ENCODE measurements around the gene ZNF441. TPM values are rescaled to one million over a fixed set of nuclear protein-coding genes. Genes with fewer than 3 reads are reported as not detected.
"Not testable (repeated sequence)": the region's sequence is repeated elsewhere in the genome, so short reads cannot be mapped to it uniquely, and the experiment has no call there.

Gene ZNF441
- total and polyA plus RNA-seq, 2 donors: 7.4 to 37.7 TPM

DNA sequence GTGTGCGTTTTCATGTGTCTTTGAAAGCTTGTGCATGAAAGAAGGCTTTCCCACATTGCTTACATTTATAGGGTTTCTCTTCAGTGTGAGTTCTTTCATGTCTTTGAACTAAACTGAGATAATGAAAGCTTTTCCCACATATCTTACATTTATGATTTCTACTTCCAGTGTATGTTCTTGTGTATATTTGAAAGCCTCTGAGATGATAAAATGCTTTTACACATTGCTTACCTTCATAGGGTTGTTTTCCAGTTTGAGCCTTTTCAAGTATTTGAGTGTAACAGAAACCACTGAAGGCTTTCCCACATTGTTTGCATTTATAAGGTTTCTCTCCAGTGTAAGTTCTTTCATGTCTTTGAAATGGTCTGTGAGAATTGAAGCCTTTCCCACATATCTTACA, 9.8 kb upstream of the ZNF441 start:
- Histone ChIP-seq H3K4me1 (ENCODE audit: insufficient read depth) (no peaks in the 10 kb centered on the region), H3K27ac (ENCODE audit: low read depth) (no peak overlapping the region), H3K36me3 (ENCODE audit: insufficient read depth) (no peaks in the 10 kb centered on the region), H3K4me3 (ENCODE audit: low read depth, low read length) (no peak overlapping the region)
- WGBS: 73% methylated on average over 1 of the region's 1 CpG
- DNase-seq (ENCODE audit: extremely low spot score): no peak

DNA sequence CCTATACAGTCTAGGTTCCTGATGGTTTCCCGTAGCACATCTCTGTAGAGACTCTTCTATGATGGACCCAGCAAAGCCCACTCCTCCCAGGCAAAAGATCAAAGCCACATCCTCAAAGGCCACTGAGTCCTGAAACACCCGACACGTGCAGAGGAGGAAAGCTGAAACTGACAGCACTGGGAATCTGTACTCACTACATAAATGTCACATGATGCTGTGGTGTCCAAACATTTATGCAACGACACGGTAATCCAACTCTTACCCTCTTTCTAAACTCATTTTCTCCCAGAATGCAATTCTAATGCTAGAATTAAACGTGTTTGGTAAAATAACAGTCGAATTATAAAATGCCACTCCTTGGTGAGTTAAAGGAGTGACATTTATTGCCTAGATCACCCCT, 7.0 kb upstream of the ZNF441 start:
- WGBS: 65% methylated on average over 7 of the region's 7 CpGs
- Histone ChIP-seq H3K4me3 (ENCODE audit: low read depth, low read length) (no peak overlapping the region), H3K27ac (ENCODE audit: low read depth) (no peak overlapping the region), H3K4me1 (ENCODE audit: insufficient read depth) (no peaks in the 10 kb centered on the region), H3K36me3 (ENCODE audit: insufficient read depth) (no peaks in the 10 kb centered on the region)
- DNase-seq (ENCODE audit: extremely low spot score): no peak

DNA sequence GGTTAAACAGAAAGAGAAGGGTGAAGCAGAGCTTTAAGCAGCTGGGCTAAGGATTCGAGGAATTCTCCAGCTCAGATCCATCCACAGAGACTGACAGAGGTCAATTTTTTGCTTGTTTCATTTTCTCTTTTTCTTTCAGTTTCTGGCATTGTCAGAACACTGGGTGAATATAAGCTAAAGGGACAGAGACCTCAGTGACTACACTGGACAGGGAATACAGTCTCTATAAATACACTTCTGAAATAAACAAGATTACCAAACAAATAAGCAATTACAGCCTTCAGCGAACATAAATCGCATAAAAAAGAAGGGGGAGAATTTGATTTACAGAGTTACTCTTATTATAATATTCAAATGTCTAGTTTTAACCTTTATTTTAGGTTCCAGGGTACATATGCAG, 3.7 kb upstream of the ZNF441 start:
- no peaks in the 10 kb centered on the region for H3K4me1 ChIP-seq (ENCODE audit: insufficient read depth)
- no peak for DNase-seq (ENCODE audit: extremely low spot score)
- no peak overlapping the region for H3K4me3 ChIP-seq (ENCODE audit: low read depth, low read length)
- WGBS: 61% methylated on average over 3 of the region's 3 CpGs
- no peaks in the 10 kb centered on the region for H3K36me3 ChIP-seq (ENCODE audit: insufficient read depth)
- no peak overlapping the region for H3K27ac ChIP-seq (ENCODE audit: low read depth)

DNA sequence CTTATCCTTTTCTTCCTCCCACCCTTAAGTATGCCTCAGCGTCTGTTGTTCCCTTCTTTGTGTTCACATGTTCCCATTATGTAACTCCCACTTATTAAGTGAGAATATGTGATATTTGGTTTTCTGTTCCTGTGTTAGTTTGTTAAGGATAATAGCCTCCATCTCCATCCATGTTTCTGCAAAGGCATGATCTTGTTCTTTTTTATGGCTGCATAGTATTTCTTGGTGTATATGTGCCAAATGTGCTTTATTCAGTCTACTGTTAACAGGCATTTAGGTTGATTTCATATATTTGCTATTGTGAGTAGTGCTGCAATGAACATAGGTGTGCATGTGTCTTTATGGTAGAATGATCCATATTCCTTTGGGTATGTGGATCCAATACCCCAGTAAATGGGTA, 3.2 kb upstream of the ZNF441 start:
- H3K4me3 ChIP-seq (ENCODE audit: low read depth, low read length): no peak overlapping the region

DNA sequence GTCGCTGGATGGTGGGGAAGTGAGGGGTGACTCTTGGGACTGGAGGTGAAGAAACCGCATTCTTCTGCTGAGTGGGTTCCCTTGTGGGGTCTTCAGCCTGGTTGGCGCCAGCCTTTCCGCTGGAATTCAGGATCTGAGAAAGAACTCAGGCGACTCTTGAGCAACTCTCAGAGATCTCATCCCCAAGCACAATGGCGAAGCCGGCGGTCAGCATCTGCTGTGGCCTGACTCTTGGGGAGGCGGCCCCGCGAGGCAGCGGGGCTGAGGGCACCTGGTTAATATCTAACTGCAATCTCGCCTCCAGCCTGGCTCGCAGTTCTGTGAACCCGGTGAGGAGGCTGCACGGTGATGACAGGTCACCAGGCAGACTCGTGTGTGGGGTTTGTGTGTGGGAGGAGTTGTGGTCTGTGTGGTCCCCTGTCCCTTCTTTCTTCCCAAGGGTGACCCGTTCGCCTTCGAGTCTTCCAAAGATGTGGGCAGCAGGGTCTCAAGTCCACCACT, 883 bp downstream of the ZNF441 start:
- H3K36me3 ChIP-seq (ENCODE audit: insufficient read depth): no peaks in the 10 kb centered on the region
- H3K4me1 ChIP-seq (ENCODE audit: insufficient read depth): no peaks in the 10 kb centered on the region
- H3K4me3 ChIP-seq (ENCODE audit: low read depth, low read length): peak overlapping the region; percentile 69
- 1% methylated on average over 20 of the region's 20 CpGs for WGBS
- no peak for DNase-seq (ENCODE audit: extremely low spot score)
- peak overlapping the region; percentile 89 for H3K27ac ChIP-seq (ENCODE audit: low read depth)

More for the DNA sequence above, 3.2 kb upstream of the ZNF441 start:
- Histone ChIP-seq H3K27ac (ENCODE audit: low read depth) (no peak overlapping the region), H3K4me1 (ENCODE audit: insufficient read depth) (no peaks in the 10 kb centered on the region), H3K36me3 (ENCODE audit: insufficient read depth) (no peaks in the 10 kb centered on the region)
- DNase-seq (ENCODE audit: extremely low spot score): no peak
- 93% methylated on average over 1 of the region's 1 CpG for WGBS

DNA sequence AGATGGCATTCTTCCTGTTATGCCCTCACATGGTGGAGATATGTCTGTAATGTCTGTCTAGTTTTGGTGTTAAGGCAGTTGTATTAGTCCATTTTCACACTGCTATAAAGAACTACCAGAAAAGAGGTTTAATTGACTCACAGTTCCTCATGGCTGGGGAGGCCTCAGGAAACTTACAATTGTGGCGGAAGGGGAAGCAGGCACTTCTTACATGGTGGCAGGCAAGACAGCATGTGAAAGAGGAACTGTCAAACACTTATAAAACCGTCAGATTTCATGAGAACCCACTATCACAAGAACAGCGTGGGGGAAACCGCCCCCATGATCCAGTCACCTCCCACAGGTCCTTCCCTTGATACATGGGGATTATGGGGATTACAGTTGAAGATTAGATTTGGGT, 3.2 kb downstream of the ZNF441 start:
- WGBS: 95% methylated on average over 4 of the region's 4 CpGs
- no peak for DNase-seq (ENCODE audit: extremely low spot score)
- Histone ChIP-seq H3K4me1 (ENCODE audit: insufficient read depth) (no peaks in the 10 kb centered on the region), H3K36me3 (ENCODE audit: insufficient read depth) (no peaks in the 10 kb centered on the region), H3K4me3 (ENCODE audit: low read depth, low read length) (no peak overlapping the region), H3K27ac (ENCODE audit: low read depth) (no peak overlapping the region)

DNA sequence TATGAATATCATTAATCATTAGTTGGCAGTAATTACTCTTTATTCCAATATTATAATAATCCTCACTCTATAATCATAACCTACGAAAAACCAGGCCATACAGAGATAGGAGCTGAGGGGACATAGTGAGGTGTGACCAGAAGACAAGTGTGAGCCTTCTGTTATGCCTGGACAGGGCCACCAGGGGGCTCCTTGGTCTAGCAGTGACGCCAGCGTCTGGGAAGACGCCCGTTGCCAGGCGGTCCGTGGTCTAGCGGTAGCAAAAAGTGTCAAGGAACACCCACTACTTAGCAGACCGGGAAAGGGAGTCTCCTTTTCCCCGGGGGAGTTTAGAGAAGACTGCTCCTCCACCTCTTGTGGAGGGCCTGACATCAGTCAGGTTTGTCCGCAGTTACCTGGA, 4.7 kb downstream of the ZNF441 start:
- H3K36me3 ChIP-seq (ENCODE audit: insufficient read depth); H3K4me1 ChIP-seq (ENCODE audit: insufficient read depth); H3K27ac ChIP-seq (ENCODE audit: low read depth); DNase-seq (ENCODE audit: extremely low spot score); H3K4me3 ChIP-seq (ENCODE audit: low read depth, low read length): not testable (repeated sequence)
- WGBS: 74% methylated on average over 11 of the region's 11 CpGs

DNA sequence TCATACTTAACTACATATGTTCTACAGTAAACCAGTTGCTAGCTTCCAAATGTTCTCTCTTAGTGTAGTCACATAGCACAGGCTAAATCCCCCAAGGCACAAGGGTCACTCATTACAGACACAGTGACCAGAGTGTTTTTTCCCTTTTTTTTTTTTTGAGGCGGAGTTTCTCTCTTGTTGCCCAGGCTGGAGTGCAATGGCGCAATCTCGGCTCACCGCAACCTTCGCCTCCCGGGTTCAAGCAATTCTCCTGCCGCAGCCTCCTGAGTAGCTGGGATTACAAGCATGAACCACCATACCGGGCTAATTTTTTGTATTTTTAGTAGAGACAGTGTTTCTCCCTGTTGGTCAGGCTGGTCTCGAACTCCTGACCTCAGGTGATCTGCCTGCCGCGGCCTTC, 9.9 kb downstream of the ZNF441 start:
- 99% methylated on average over 11 of the region's 11 CpGs for WGBS
- not testable (repeated sequence) for H3K4me1 ChIP-seq (ENCODE audit: insufficient read depth); H3K27ac ChIP-seq (ENCODE audit: low read depth); H3K4me3 ChIP-seq (ENCODE audit: low read depth, low read length); DNase-seq (ENCODE audit: extremely low spot score)
- H3K36me3 ChIP-seq (ENCODE audit: insufficient read depth): peaks cover 19% of the 10 kb centered on the region

DNA sequence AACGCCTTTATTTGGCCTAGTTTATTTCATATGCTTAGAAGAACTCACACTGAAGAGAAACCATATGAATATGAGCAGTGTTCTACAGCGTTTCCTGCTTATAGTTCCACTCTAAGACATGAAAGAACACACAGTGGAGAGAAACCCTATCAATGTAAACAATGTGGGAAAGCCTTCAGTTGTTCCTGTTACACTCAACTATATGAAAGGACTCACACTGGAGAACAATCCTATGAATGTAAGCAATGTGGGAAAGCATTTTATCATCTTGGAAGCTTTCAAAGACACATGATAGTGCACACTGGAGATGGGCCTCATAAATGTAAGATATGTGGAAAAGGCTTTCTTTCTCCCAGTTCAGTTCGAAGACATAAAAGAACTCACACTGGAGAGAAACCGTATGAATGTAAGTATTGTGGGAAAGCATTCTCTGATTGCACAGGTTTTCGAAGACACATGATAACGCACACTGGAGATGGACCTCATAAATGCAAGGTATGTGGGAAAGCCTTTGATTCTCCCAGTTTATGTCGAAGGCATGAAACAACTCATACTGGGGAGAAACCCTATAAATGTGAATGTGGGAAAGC, 13.7 kb downstream of the ZNF441 start:
- Histone ChIP-seq H3K27ac (ENCODE audit: low read depth) (no peak overlapping the region), H3K4me3 (ENCODE audit: low read depth, low read length) (no peak overlapping the region), H3K4me1 (ENCODE audit: insufficient read depth) (no peaks in the 10 kb centered on the region), H3K36me3 (ENCODE audit: insufficient read depth) (peaks cover 19% of the 10 kb centered on the region)
- 99% methylated on average over 7 of the region's 7 CpGs for WGBS
- no peak for DNase-seq (ENCODE audit: extremely low spot score)

DNA sequence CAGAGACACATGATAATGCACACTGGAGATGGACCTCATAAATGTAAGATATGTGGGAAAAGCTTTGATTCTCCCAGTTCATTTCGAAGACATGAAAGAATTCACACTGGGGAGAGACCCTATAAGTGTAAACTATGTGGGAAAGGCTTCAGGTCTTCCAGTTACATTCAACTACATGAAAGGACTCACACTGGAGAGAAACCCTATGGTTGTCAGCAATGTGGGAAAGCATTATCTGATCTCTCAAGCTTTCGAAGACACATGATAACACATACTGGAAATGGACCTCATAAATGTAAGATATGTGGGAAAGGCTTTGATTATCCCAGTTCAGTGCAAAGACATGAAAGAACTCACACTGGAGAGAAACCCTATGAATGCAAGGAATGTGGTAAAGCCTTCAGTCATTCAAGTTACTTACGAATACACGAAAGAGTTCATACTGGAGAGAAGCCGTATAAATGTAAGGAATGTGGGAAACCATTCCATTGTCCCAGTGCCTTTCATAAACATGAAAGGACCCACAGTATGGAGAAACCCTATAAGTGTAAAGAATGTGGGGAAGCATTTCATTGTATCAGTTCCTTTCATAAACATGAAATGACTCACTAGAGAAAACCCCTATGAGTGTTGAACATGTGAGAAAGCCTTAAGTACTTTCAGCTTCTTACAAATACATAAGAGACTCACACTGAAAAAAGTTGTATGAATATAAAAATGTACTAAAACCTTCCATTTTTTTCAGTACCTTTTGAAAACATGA, 14.7 kb downstream of the ZNF441 start:
- Histone ChIP-seq H3K4me3 (ENCODE audit: low read depth, low read length) (no peak overlapping the region), H3K4me1 (ENCODE audit: insufficient read depth) (no peaks in the 10 kb centered on the region), H3K27ac (ENCODE audit: low read depth) (no peak overlapping the region), H3K36me3 (ENCODE audit: insufficient read depth) (peaks cover 19% of the 10 kb centered on the region)
- 98% methylated on average over 5 of the region's 5 CpGs for WGBS
- no peak for DNase-seq (ENCODE audit: extremely low spot score)

DNA sequence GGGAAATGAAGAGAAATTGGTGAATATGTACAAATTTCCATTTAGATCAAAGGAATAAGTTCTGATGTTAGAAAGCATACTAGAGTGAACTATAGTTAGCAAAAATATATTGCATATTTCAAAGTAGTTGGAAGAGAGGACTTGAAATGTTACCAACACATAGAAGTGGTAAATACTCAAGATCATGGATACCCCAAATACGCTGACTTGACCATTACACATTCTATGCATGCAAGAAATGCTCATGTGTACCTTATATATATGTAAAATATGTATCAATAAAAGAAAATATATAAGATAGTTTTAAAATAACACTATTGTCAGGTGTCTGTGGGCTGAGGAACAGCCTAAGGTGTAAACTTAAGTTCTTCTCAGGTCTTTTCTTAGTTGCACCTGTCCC, 17.0 kb downstream of the ZNF441 start:
- 99% methylated on average over 1 of the region's 1 CpG for WGBS

DNA sequence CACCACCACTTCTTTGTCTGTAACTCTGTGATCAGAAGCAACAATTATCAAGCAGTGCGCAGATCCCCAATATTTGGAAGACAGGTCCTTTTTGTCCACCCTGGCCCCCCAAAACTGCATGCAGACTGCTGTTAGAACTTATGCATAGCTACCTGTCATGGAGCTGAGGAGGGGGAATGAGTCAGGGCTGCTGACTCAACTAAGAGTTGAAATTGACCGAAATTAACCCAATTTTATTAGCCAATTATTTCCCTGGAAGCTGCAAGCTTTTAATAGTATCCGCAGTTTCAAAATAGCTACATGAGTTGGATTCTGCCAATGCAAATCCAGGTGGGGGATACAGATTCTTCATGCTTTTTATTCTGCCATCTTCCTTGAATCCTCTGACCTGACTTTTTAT, 17.6 kb downstream of the ZNF441 start:
- 97% methylated on average over 3 of the region's 3 CpGs for WGBS
- Histone ChIP-seq H3K4me1 (ENCODE audit: insufficient read depth) (no peaks in the 10 kb centered on the region), H3K4me3 (ENCODE audit: low read depth, low read length) (no peak overlapping the region), H3K36me3 (ENCODE audit: insufficient read depth) (peaks cover 14% of the 10 kb centered on the region), H3K27ac (ENCODE audit: low read depth) (no peak overlapping the region)
- no peak for DNase-seq (ENCODE audit: extremely low spot score)

More for the DNA sequence above, 17.0 kb downstream of the ZNF441 start:
- Histone ChIP-seq H3K4me1 (ENCODE audit: insufficient read depth) (no peaks in the 10 kb centered on the region), H3K27ac (ENCODE audit: low read depth) (no peak overlapping the region), H3K36me3 (ENCODE audit: insufficient read depth) (peaks cover 16% of the 10 kb centered on the region), H3K4me3 (ENCODE audit: low read depth, low read length) (no peak overlapping the region)
- DNase-seq (ENCODE audit: extremely low spot score): no peak

DNA sequence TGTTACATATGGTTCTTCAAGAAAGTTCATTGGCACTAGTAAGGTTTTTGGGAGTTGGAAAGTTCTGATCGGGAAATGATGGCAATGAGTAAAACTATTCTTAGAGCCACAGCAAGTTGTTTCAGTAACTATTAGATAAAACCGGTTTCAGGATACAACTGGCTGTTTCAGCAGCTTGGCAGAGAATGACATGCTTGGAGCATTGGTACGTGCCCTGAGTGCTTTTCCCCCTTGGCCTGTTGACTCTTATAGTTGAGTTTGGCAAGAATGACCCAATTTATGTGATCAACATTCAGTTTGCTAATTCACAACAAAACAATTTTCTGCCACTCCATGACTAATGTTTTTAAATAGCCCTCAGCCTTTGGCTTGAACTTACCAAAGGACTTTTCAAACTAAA, 20.7 kb downstream of the ZNF441 start:
- DNase-seq (ENCODE audit: extremely low spot score): no peak
- no peak overlapping the region for H3K4me3 ChIP-seq (ENCODE audit: low read depth, low read length)
- H3K27ac ChIP-seq (ENCODE audit: low read depth): no peak overlapping the region
- WGBS: 76% methylated on average over 3 of the region's 3 CpGs
- no peaks in the 10 kb centered on the region for H3K4me1 ChIP-seq (ENCODE audit: insufficient read depth)
- H3K36me3 ChIP-seq (ENCODE audit: insufficient read depth): no peaks in the 10 kb centered on the region

DNA sequence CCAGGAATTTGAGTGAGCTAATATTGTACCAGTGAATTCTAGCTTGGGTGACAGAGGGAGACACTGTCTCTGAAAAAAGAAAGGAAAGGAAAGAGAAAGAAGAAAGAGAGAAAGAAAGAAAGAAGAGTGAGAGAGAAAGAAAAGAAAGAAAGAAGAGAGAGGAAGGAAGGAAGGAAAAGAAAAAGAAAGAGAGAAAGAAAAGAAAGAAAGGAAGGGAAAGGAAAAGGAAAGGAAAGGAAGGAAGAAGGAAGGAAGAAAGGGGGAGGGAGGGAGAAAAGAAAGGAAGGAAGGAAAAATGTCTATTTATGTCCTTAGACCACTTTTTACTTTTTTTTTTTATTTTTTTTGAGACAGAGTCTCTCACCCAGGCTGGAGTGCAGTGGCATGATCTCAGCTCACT, 26.1 kb downstream of the ZNF441 start:
- no peak overlapping the region for H3K4me3 ChIP-seq (ENCODE audit: low read depth, low read length)
- H3K27ac ChIP-seq (ENCODE audit: low read depth): no peak overlapping the region
- DNase-seq (ENCODE audit: extremely low spot score): no peak
- H3K36me3 ChIP-seq (ENCODE audit: insufficient read depth): no peaks in the 10 kb centered on the region
- H3K4me1 ChIP-seq (ENCODE audit: insufficient read depth): no peaks in the 10 kb centered on the region
